ENCODE data around the gene GLRA2. TPM values are rescaled to one million over a fixed set of nuclear protein-coding genes. Genes with fewer than 3 reads are reported as not detected.

GLRA2 gene
- polyA plus RNA-seq, 1 of the 3 experiments (the other 2 are of a cell fraction): not detected

DNA sequence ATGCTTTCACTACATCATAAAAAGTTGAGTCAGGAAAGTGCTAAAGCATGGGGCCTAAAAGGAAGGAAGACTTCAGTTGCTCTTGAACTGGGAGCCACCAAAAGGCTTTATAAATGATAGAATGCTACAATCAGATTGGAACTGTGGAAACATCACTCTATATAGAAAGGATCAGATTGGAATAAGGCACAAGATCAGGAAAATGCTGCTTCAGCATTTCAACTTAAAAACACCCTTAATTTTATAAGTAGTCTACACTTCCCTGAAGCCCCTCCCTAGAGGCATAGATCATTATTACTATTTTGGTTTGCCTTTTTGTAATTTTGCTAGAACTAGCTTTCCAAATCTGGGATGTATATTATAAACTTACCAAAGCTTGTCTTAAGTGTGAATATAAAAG lies 172.8 kb downstream of the GLRA2 start:
- no peak for TF ChIP-seq RAD21 (IDR thresholded peaks at IDR 0.05; ENCODE audit: low read length)
- no peak for TF ChIP-seq FOXJ3 (CRISPR knock-in tag; IDR thresholded peaks at IDR 0.05)
- Histone ChIP-seq H3K9me3 (no peaks in the 10 kb centered on the region), H3K9me2 (no peaks in the 10 kb centered on the region), H4K20me1 (ENCODE audit: insufficient read depth) (no peaks in the 10 kb centered on the region), H3F3A (replicated peaks; ENCODE audit: insufficient read depth) (no peaks in the 10 kb centered on the region), H3K27ac (ENCODE audit: low read depth in 2 of 2, low read length in 1 of 2) (no peak overlapping the region), H3K4me1 (ENCODE audit: control insufficient read depth in 1 of 2, insufficient read depth in 2 of 2, low read depth in 1 of 2, low read length in 1 of 2) (no peaks in the 10 kb centered on the region), H3K79me2 (ENCODE audit: insufficient read depth) (no peaks in the 10 kb centered on the region), H3K4me3 (ENCODE audit: low read depth in 2 of 2, low read length in 1 of 2) (no peak overlapping the region), H3K27me3 (ENCODE audit: insufficient read depth) (no peaks in the 10 kb centered on the region), H2AFZ (ENCODE audit: low read depth) (no peak overlapping the region), H3K9ac (no peak overlapping the region), H3K36me3 (replicated peaks in 1 of 2; ENCODE audit: control insufficient read depth in 1 of 2, insufficient read depth in 2 of 2, low read length in 1 of 2) (no peaks in the 10 kb centered on the region), H3K4me2 (no peak overlapping the region)
- no peak for DNase-seq
- CTCF ChIA-PET: no interaction called here
- POLR2A ChIA-PET: no interaction called here

DNA sequence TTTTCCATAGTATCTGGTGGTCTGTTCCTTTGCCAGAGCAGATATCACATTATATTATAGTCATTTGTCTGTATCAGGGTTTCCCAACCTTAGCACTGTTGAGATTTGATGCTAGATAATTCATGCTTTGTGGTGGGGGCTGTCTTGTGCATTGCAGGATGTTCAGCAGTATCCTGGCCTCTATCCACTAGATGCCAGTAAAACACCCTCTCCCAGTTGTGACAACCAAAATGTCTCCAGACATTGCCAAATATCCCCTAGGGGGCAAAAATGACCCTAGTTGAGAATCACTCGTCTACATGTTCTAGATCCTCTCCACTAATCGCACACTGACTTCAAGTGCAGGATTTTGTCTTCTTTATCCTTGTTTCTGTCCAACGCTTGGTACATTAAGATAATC lies 182.8 kb downstream of the GLRA2 start:
- no peaks in the 10 kb centered on the region for H3K4me1 ChIP-seq (ENCODE audit: control insufficient read depth in 1 of 2, insufficient read depth in 2 of 2, low read depth in 1 of 2, low read length in 1 of 2)
- H3K4me3 ChIP-seq (ENCODE audit: low read depth in 2 of 2, low read length in 1 of 2): no peak overlapping the region
- no peaks in the 10 kb centered on the region for H3K36me3 ChIP-seq (replicated peaks in 1 of 2; ENCODE audit: control insufficient read depth in 1 of 2, insufficient read depth in 2 of 2, low read length in 1 of 2)
- no peak overlapping the region for H2AFZ ChIP-seq (ENCODE audit: low read depth)
- no peak overlapping the region for H3K27ac ChIP-seq (ENCODE audit: low read depth in 2 of 2, low read length in 1 of 2)
- ChIA-PET CTCF (no interaction called here), POLR2A (no interaction called here)
- no peak for DNase-seq
- no peaks in the 10 kb centered on the region for H3K27me3 ChIP-seq (ENCODE audit: insufficient read depth)
- no peaks in the 10 kb centered on the region for H3K9me3 ChIP-seq
- no peaks in the 10 kb centered on the region for H4K20me1 ChIP-seq (ENCODE audit: insufficient read depth)
- TF ChIP-seq ZBTB33 (IDR thresholded peaks at IDR 0.05; ENCODE audit: borderline replicate concordance, low read depth) (no peak), POLR2AphosphoS5 (IDR thresholded peaks at IDR 0.05; ENCODE audit: low read depth, low read length) (no peak), FOSL2 (IDR thresholded peaks at IDR 0.05; ENCODE audit: borderline replicate concordance, low read depth) (no peak), TEAD4 (IDR thresholded peaks at IDR 0.05; ENCODE audit: borderline replicate concordance, insufficient read depth) (no peak), NFIC (IDR thresholded peaks at IDR 0.05; ENCODE audit: borderline replicate concordance) (no peak), SIN3A (IDR thresholded peaks at IDR 0.05; ENCODE audit: borderline replicate concordance, low read depth, low read length) (no peak), SMC3 (IDR thresholded peaks at IDR 0.05; ENCODE audit: low read depth, low read length) (peak; percentile 4; the same call in 1 of the 2 replicates), YY1 (IDR thresholded peaks at IDR 0.05; ENCODE audit: low read depth) (no peak), RAD21 (IDR thresholded peaks at IDR 0.05; ENCODE audit: low read length) (peak; percentile 26; the same call in 1 of the 2 replicates), REST (IDR thresholded peaks at IDR 0.05; ENCODE audit: low read depth, low read length) (no peak), RFX5 (IDR thresholded peaks at IDR 0.05; ENCODE audit: low read length) (no peak), CTCF (IDR thresholded peaks at IDR 0.05) (peak; percentile 47; the same call in 1 of the 2 replicates), FOXM1 (IDR thresholded peaks at IDR 0.05; ENCODE audit: low read depth) (no peak)
- TF ChIP-seq, protein P1, sequence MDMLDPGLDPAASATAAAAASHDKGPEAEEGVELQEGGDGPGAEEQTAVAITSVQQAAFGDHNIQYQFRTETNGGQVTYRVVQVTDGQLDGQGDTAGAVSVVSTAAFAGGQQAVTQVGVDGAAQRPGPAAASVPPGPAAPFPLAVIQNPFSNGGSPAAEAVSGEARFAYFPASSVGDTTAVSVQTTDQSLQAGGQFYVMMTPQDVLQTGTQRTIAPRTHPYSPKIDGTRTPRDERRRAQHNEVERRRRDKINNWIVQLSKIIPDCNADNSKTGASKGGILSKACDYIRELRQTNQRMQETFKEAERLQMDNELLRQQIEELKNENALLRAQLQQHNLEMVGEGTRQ (IDR thresholded peaks at IDR 0.05; ENCODE audit: borderline replicate concordance, low read depth, low read length): no peak
- TF ChIP-seq, protein P2, sequence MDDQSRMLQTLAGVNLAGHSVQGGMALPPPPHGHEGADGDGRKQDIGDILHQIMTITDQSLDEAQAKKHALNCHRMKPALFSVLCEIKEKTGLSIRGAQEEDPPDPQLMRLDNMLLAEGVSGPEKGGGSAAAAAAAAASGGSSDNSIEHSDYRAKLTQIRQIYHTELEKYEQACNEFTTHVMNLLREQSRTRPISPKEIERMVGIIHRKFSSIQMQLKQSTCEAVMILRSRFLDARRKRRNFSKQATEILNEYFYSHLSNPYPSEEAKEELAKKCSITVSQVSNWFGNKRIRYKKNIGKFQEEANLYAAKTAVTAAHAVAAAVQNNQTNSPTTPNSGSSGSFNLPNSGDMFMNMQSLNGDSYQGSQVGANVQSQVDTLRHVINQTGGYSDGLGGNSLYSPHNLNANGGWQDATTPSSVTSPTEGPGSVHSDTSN (IDR thresholded peaks at IDR 0.05): no peak
- H3K79me2 ChIP-seq (ENCODE audit: insufficient read depth): no peaks in the 10 kb centered on the region
- no peaks in the 10 kb centered on the region for H3K9me2 ChIP-seq
- no peak overlapping the region for H3K4me2 ChIP-seq
- no peak overlapping the region for H3K9ac ChIP-seq
- no peaks in the 10 kb centered on the region for H3F3A ChIP-seq (replicated peaks; ENCODE audit: insufficient read depth)
- 47% methylated on average over 3 of the region's 3 CpGs for WGBS (ENCODE audit: low lambda C conversion rate)
